Measurements from ENCODE around the gene RNF214. TPM values are rescaled to one million over a fixed set of nuclear protein-coding genes. Genes with fewer than 3 reads are reported as not detected.

RNF214 gene
- total and polyA plus RNA-seq, 8 donors, result 21.5 to 37.1 (median 30.9) TPM

GRCh38 chr11:117300773-117301172, 68.3 kb downstream of the RNF214 start:
- Histone ChIP-seq H3K9me3 (no peaks in the 10 kb centered on the region), H3K27ac (no peak overlapping the region), H3K36me3 (no peaks in the 10 kb centered on the region), H3K4me1 (no peaks in the 10 kb centered on the region), H3K27me3 (no peaks in the 10 kb centered on the region), H3K4me3 (no peak overlapping the region)
- no peak for TF ChIP-seq CTCF (IDR thresholded peaks at IDR 0.05)
- ATAC-seq, result peak; percentile 15
- no peak for DNase-seq
- intact Hi-C loops (cut with DNase I), result no loop called here

- H3K27ac ChIP-seq, result no peak overlapping the region
- ATAC-seq (no peak), DNase-seq (no peak)
- no peak for TF ChIP-seq CTCF (IDR thresholded peaks at IDR 0.05)
- no peaks in the 10 kb centered on the region for H3K4me1 ChIP-seq
- no peaks in the 10 kb centered on the region for H3K9me3 ChIP-seq
- no peaks in the 10 kb centered on the region for H3K27me3 ChIP-seq
- no peaks in the 10 kb centered on the region for H3K36me3 ChIP-seq
- intact Hi-C loops (cut with DNase I), result no loop called here
- H3K4me3 ChIP-seq, result no peak overlapping the region
These were observed 69.8 kb downstream of the RNF214 start for GRCh38 chr11:117302228-117302627.

- no peak for ATAC-seq
- intact Hi-C loops (cut with DNase I), result no loop called here
- TF ChIP-seq CTCF (IDR thresholded peaks at IDR 0.05), result no peak
These were observed 70.6 kb downstream of the RNF214 start for GRCh38 chr11:117303101-117303500.

GRCh38 chr11:117303646-117304315, 71.3 kb downstream of the RNF214 start:
- H3K4me3 ChIP-seq, result no peak overlapping the region
- H3K27ac ChIP-seq, result no peak overlapping the region
- H3K9me3 ChIP-seq, result no peaks in the 10 kb centered on the region
- no peaks in the 10 kb centered on the region for H3K4me1 ChIP-seq
- intact Hi-C loops (cut with DNase I), result no loop called here
- no peaks in the 10 kb centered on the region for H3K36me3 ChIP-seq
- DNase-seq, result no peak
- no peaks in the 10 kb centered on the region for H3K27me3 ChIP-seq
- ATAC-seq, result no peak
- TF ChIP-seq CTCF (IDR thresholded peaks at IDR 0.05), result no peak

More at GRCh38 chr11:117303101-117303500, 70.6 kb downstream of the RNF214 start:
- no peaks in the 10 kb centered on the region for H3K27me3 ChIP-seq
- H3K9me3 ChIP-seq, result no peaks in the 10 kb centered on the region
- no peak overlapping the region for H3K27ac ChIP-seq
- DNase-seq, result no peak
- no peaks in the 10 kb centered on the region for H3K4me1 ChIP-seq
- no peak overlapping the region for H3K4me3 ChIP-seq
- no peaks in the 10 kb centered on the region for H3K36me3 ChIP-seq

GRCh38 chr11:117305145-117305544, 72.7 kb downstream of the RNF214 start:
- Histone ChIP-seq H3K4me1 (no peaks in the 10 kb centered on the region), H3K36me3 (no peaks in the 10 kb centered on the region), H3K27ac (no peak overlapping the region), H3K9me3 (no peaks in the 10 kb centered on the region), H3K4me3 (no peak overlapping the region), H3K27me3 (no peaks in the 10 kb centered on the region)
- intact Hi-C loops (cut with DNase I), result no loop called here
- ATAC-seq (no peak), DNase-seq (no peak)
- no peak for TF ChIP-seq CTCF (IDR thresholded peaks at IDR 0.05)

All from left lung (tissue), 10 donors.